H1 (cell line): Measurements from ENCODE around the gene RBM42. TPM values are rescaled to one million over a fixed set of nuclear protein-coding genes. Genes with fewer than 3 reads are reported as not detected.

Experiments
- KDM1A ChIP-seq: fragments of 200-600, 300-600 bp; sonication (generic); IDR thresholded peaks from 2 replicates; pipeline ENCODE4 v1.7.1; 2016; ENCODE audit warnings: mild to moderate bottlenecking, low read length, borderline replicate concordance
- RBBP5 ChIP-seq: IDR thresholded peaks from 2 replicates; pipeline ENCODE4 v1.7.1; 2012; ENCODE audit warnings: low read depth, mild to moderate bottlenecking, inconsistent platforms, low read length, moderate library complexity, borderline replicate concordance
- TCF12 ChIP-seq: IDR thresholded peaks from 2 replicates; pipeline ENCODE4 v1.6.1; 2011; ENCODE audit warnings: low read depth, mild to moderate bottlenecking, low read length
- polyA plus RNA-seq, 7 experiments: library from polyadenylated mRNA; depleted of rRNA in 3 of 7; stranded (reverse) in 5 of 7; unstranded in 2 of 7; fragments of >200 nt in 5 of 7; fragments of 200-250 nt in 2 of 7; gene quantifications; 1 replicate in 5 of 7; 2 replicates in 1 of 7; 4 replicates in 1 of 7; pipeline versions ENCODE4 v1.2.1 to v1.2.3, GENCODE V29; 2011 to 2013; ENCODE audit warnings: missing spikeins in 2 of 7, mixed read lengths in 2 of 7
- total RNA-seq: library from RNA; stranded (reverse); fragmentation: NEBNext Ultra II Directional; extraction: Animal tissue kit (Norgen Biotek cat#: 25700); gene quantifications from 2 replicates; pipeline ENCODE4 v1.2.1, GENCODE V29; 2021

Gene RBM42
- total and polyA plus RNA-seq, 2 of the 8 experiments (the other 6 are each of a cell fraction or from before 2014, with no cell fraction given): 59.8 to 80.8 TPM

DNA sequence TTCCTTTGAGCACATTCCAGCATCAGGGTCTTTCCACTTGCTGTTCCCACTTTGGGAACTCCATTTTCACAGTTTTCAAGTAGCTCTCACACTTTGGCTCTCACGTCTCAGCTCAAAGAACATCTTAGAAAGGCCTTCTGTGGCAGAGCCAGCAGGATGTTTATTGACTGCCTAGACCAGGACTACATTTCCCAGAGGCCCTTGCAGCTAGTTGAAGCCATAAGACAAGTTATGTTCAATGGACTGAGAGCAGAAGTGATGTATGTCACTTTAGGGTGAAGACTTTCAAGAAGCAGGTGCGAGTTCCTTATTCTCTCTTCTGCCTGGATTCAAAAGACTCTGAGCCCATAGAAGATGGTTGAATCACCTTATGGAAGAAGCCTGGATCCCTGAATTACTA is 20.6 kb upstream of the RBM42 start (continued):
- no peak for TF ChIP-seq KDM1A
- TF ChIP-seq TCF12: no peak
- no peak for TF ChIP-seq RBBP5
